Loucy (cell line): ENCODE data around the gene CGB3.

Experiments
- H2AFZ ChIP-seq: fragments of 200-600 bp; sonication (generic); 2 replicates; pipeline ENCODE4 v1.6.0; 2016; ENCODE audit warnings: antibody characterized with exemption, mild to moderate bottlenecking, low read length, moderate library complexity
- H3F3A ChIP-seq: fragments of 200-600 bp; 2 replicates; pipeline ENCODE4 v1.6.0; 2016; ENCODE audit warnings: antibody characterized with exemption, low read depth, mild to moderate bottlenecking
- H3K27me3 ChIP-seq: fragments of 200-600 bp; sonication (generic); 2 replicates; pipeline ENCODE4 v1.6.1; 2014; ENCODE audit warnings: low read length, mild to moderate bottlenecking; ENCODE audit not compliant: insufficient read depth, poor library complexity, severe bottlenecking
- H3K36me3 ChIP-seq: fragments of 200-600 bp; sonication (generic); 2 replicates; pipeline ENCODE4 v1.6.1; 2016; ENCODE audit warnings: low read length; ENCODE audit not compliant: insufficient read depth
- H3K4me1 ChIP-seq: fragments of 200-600 bp; sonication (generic); 2 replicates; pipeline ENCODE4 v1.5.1; 2014; ENCODE audit warnings: low read length, mild to moderate bottlenecking; ENCODE audit not compliant: insufficient read depth, poor library complexity, severe bottlenecking
- H3K4me2 ChIP-seq: fragments of 200-600 bp; sonication (generic); 2 replicates; pipeline ENCODE4 v1.6.0; 2014; ENCODE audit warnings: antibody characterized with exemption, low read length, low read depth, mild to moderate bottlenecking; ENCODE audit not compliant: poor library complexity, severe bottlenecking
- H3K4me3 ChIP-seq: fragments of 200-600 bp; sonication (generic); 2 replicates; pipeline ENCODE4 v1.5.1; 2014; ENCODE audit warnings: low read length, mild to moderate bottlenecking, mixed read lengths; ENCODE audit not compliant: poor library complexity, severe bottlenecking
- H3K79me2 ChIP-seq: fragments of 200-600 bp; sonication (generic); 2 replicates; pipeline ENCODE4 v1.6.1; 2014; ENCODE audit warnings: low read length; ENCODE audit not compliant: insufficient read depth
- H3K9ac ChIP-seq: fragments of 200-600 bp; sonication (generic); 2 replicates; pipeline ENCODE4 v1.6.0; 2014; ENCODE audit warnings: mild to moderate bottlenecking, low read depth, low read length, moderate library complexity; ENCODE audit not compliant: poor library complexity, severe bottlenecking
- H3K9me2 ChIP-seq: fragments of 200-600 bp; sonication (generic); replicated peaks from 2 replicates; pipeline ENCODE4 v1.6.1; 2016; ENCODE audit warnings: low read depth, low read length, mixed read lengths
- H3K9me3 ChIP-seq: fragments of 200-600 bp; sonication (generic); 2 replicates; pipeline ENCODE4 v1.6.1; 2014; ENCODE audit warnings: mild to moderate bottlenecking, antibody characterized with exemption, low read length, low read depth; ENCODE audit not compliant: insufficient read depth
- H4K20me1 ChIP-seq: fragments of 200-600 bp; sonication (generic); 2 replicates; pipeline ENCODE4 v1.6.0; 2014; ENCODE audit warnings: antibody characterized with exemption, low read length, mild to moderate bottlenecking; ENCODE audit not compliant: insufficient read depth, poor library complexity, severe bottlenecking
- EZH2phosphoT487 ChIP-seq: fragments of 200-600 bp; IDR thresholded peaks from 2 replicates; pipeline ENCODE4 v1.6.1; 2018; ENCODE audit warnings: antibody characterized with exemption, mild to moderate bottlenecking, moderate library complexity, borderline replicate concordance
- TF ChIP-seq, protein P1 (sequence below): fragments of 200-600 bp; sonication (generic); conservative IDR thresholded peaks from 2 replicates; pipeline ENCODE4 v1.5.1; 2014; ENCODE audit warnings: mild to moderate bottlenecking, antibody characterized with exemption, low read length

CGB3 gene

DNA sequence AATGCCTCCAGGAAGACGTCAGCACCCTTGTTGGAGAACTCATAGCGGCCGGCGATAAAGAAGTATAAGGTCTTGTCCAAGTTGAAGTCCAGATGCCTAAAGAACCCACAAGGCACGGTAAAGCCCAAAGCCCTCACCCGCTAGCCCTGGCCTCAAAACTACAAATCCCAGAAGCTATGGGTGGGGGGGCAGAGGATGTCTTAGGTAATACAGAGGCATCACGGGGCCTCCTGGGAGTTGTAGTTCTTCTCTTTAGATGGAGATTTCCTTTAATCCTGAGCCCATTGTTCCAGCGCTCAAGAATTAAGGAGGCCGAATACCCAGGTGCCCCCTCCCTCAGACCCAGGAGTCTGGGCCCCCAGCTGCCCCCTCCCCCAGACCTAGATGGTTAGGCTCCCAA, 41.9 kb downstream of the CGB3 start:
- Histone ChIP-seq H3K27me3 (no peaks in the 10 kb centered on the region), H4K20me1 (no peaks in the 10 kb centered on the region), H3K4me2 (no peak overlapping the region), H3K9ac (no peak overlapping the region), H2AFZ (no peak overlapping the region), H3K9me2 (no peaks in the 10 kb centered on the region), H3K9me3 (no peaks in the 10 kb centered on the region), H3K4me3 (no peak overlapping the region), H3K79me2 (no peaks in the 10 kb centered on the region), H3K4me1 (no peaks in the 10 kb centered on the region), H3F3A (no peaks in the 10 kb centered on the region), H3K36me3 (no peaks in the 10 kb centered on the region; the same call in 1 of the 2 replicates)
- TF ChIP-seq EZH2phosphoT487: no peak
- TF ChIP-seq, protein P1, sequence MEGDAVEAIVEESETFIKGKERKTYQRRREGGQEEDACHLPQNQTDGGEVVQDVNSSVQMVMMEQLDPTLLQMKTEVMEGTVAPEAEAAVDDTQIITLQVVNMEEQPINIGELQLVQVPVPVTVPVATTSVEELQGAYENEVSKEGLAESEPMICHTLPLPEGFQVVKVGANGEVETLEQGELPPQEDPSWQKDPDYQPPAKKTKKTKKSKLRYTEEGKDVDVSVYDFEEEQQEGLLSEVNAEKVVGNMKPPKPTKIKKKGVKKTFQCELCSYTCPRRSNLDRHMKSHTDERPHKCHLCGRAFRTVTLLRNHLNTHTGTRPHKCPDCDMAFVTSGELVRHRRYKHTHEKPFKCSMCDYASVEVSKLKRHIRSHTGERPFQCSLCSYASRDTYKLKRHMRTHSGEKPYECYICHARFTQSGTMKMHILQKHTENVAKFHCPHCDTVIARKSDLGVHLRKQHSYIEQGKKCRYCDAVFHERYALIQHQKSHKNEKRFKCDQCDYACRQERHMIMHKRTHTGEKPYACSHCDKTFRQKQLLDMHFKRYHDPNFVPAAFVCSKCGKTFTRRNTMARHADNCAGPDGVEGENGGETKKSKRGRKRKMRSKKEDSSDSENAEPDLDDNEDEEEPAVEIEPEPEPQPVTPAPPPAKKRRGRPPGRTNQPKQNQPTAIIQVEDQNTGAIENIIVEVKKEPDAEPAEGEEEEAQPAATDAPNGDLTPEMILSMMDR: no peak

DNA sequence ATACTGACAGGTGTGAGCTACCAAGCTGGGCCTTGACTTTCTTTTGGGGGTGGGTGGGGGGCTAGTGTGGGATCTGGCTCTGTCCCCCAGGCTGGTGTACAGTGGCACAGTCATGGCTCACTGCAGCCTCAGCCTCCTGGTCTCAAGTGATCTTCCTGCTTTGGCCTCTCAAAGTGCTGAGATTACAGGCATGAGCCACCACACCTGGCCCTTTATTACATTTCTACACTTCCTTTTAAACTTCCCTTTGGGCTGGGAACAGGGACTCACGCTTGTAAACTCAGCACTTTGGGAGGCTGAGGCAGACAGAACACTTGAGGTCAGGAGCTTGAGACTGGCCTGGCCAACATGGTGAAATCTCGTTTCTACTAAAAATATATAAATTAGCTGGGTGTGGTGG, 47.1 kb downstream of the CGB3 start:
- Histone ChIP-seq H3F3A (no peaks in the 10 kb centered on the region), H3K4me2 (no peak overlapping the region), H3K79me2 (no peaks in the 10 kb centered on the region), H3K9me3 (no peaks in the 10 kb centered on the region), H2AFZ (no peak overlapping the region), H3K9me2 (no peaks in the 10 kb centered on the region), H4K20me1 (no peaks in the 10 kb centered on the region), H3K27me3 (no peaks in the 10 kb centered on the region), H3K4me1 (no peaks in the 10 kb centered on the region), H3K4me3 (no peak overlapping the region), H3K36me3 (peaks cover 6% of the 10 kb centered on the region; the same call in 1 of the 2 replicates), H3K9ac (no peak overlapping the region)
- TF ChIP-seq, protein P1: no peak
- TF ChIP-seq EZH2phosphoT487: no peak

DNA sequence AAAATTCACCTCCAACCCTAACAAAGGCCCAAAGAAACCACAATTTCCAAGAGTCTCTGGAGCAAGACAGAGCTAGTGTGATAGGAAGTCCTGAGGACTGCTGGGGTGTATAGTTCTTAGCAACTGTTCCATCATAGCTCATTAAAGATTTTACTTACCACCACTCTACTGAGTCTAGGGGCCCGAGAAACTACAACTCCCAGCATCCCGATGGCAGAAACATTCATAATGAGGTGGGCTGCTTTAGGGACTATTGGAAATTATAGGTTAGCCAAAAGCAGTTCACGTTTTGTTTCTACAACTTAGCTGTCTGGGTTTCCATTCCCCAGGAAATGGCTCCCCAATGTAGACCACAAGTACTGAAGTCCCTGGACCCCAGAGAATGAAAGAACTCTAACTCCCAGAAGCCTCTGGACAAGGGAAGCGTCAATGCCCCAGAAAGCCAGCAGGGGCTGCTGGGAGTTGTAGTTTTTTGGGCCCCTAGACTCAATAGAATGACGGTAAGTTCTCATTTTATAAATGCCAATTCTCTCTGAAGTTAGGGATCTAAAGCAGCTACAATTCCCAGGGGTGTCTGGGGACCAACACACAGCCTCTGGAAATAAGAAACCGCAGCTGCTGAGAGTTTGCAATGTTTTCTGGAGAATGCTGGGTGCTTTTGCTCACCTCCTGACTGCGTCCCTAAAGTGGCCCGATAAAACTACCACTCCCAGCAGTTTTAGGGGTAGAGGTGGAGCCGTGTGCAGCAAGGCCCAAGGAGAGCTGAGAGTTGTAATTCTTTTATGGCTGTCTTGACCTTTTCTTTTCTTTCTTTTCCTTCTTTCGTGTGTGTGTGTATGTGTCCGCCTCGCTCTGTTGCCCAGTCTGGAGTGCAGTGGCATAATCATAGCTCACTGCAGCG, 47.9 kb downstream of the CGB3 start:
- Histone ChIP-seq H3K4me3 (no peak overlapping the region), H4K20me1 (no peaks in the 10 kb centered on the region), H3K79me2 (no peaks in the 10 kb centered on the region), H3K9me2 (no peaks in the 10 kb centered on the region), H3K36me3 (peaks cover 6% of the 10 kb centered on the region; the same call in 1 of the 2 replicates), H3K9me3 (no peaks in the 10 kb centered on the region), H3K4me2 (no peak overlapping the region), H3K27me3 (no peaks in the 10 kb centered on the region), H3F3A (no peaks in the 10 kb centered on the region), H3K9ac (no peak overlapping the region), H3K4me1 (no peaks in the 10 kb centered on the region), H2AFZ (peak overlapping the region; percentile 15; the same call in 1 of the 2 replicates)
- TF ChIP-seq EZH2phosphoT487: no peak
- TF ChIP-seq, protein P1: no peak
